HG03378 (cell line): ENCODE data around the gene ADAM29.
"Not testable (repeated sequence)": the region's sequence is repeated elsewhere in the genome, so short reads cannot be mapped to it uniquely, and the experiment has no call there.

Experiments
- ATAC-seq: cut with Tn5 transposase; IDR thresholded peaks from one replicate; pipeline ENCODE4 v1.9.1; 2021; ENCODE audit warnings: mild to moderate bottlenecking, moderate library complexity; ENCODE audit not compliant: unreplicated experiment

Gene ADAM29

GRCh38 chr4:174918058-174918457 is at the start of gene ADAM29:
Gene ADAM29 (plus strand): TSS chr4:174918358. CDS start chr4:174975526, 57,168 bp downstream.
- no peak for ATAC-seq

DNA sequence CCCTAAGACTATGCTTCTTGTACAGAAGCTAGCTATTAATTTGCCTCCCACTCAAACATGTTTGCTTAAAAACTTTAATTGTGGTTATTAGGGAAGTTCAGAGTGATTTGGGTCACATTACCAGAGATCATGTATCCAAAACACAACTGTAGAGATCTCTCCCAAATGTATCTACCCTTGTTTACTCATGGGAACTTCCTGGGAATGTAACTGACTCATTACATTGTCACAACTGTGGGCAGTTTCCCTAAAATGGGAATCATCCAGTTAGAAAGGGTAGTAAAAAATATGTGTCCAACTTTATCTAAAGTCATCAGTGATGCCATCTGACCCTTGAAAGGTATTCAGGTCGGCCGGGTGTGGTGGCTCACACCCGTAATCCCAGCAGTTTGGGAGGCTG is 48.8 kb upstream of the ADAM29 start:
- no peak for ATAC-seq

GRCh38 chr4:174870311-174870710 is 47.8 kb upstream of the ADAM29 start:
- no peak for ATAC-seq

DNA sequence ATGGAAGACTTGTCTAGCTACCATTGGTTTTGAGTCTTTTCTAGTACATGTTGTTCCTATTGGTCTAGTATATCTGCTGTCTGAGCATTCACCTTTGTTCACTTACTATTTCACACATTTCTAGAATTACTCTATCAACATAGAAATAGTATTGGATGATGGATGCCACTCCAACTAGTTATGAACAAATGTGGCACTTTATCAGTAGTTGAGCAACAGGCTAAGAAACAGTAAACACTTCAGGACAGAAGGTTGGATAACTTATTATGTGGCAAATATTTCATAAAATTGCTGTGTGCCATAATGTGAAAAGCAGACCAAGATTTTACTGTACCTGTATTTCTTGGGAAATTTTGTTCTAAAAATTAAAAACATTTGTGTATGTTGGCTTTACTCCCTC is 46.8 kb upstream of the ADAM29 start:
- no peak for ATAC-seq

GRCh38 chr4:174873146-174873545 is 45.0 kb upstream of the ADAM29 start:
- ATAC-seq, result not testable (repeated sequence)

GRCh38 chr4:174873931-174874330 is 44.2 kb upstream of the ADAM29 start:
- ATAC-seq, result no peak

- ATAC-seq, result no peak
These were observed 43.3 kb upstream of the ADAM29 start for GRCh38 chr4:174874898-174875297.

- no peak for ATAC-seq
These were observed 38.2 kb upstream of the ADAM29 start for GRCh38 chr4:174880001-174880400.

DNA sequence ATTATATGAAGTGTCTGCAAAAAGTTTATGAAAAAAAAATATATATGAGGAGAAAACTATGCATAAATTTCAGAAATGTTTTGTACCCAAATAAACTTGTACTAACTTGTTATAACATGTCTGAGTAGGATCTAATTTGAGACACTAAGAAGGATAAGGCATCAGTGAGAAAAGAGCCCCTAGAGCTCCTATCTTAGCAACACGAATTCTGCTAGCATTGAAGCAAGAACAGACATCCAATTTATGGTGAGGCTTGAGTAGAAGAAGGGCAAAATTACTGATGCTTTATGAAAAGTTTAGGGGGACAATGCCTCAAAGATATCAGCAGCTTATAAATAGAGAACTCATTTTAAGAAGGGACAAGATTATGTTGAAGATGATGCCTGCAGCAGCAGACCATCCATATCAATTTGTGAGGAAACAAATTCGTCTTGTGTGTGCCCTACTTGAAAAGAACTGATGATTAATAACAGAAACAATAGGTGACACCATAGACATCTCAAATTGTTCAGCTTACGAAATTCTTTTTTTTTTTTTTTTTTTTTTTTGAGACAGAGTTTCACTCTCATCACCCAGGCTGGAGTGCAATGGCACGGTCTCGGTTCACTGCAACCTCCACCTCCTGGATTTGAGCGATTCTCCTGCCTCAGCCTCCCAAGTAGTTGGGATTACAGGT is 35.7 kb upstream of the ADAM29 start:
- no peak for ATAC-seq

DNA sequence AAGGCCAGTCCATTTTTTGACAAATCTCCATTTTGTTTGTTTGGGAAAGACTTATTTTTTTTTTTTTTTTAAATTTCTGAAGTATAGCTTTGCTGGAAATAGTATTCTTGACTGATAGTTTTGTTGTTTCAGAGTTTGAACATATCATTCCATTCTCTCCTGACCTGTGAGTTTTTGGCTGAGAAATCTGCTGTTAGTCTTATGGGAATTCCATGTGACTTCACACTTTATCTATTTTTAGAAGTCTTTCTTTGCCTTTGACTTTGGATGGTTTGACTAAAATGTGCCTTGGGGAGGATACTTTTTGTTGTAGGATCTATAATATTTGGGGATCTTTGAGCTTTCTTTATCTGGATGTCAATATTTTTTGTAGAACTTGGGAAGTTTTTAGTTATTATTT is 10.7 kb upstream of the ADAM29 start:
- no peak for ATAC-seq

GRCh38 chr4:174910271-174910670 is 7.9 kb upstream of the ADAM29 start:
- no peak for ATAC-seq

- ATAC-seq, result no peak
These were observed 5.1 kb upstream of the ADAM29 start for GRCh38 chr4:174912919-174913543.

GRCh38 chr4:174919886-174920423 is 1.8 kb downstream of the ADAM29 start:
- ATAC-seq, result no peak

- ATAC-seq, result no peak
These were observed 8.8 kb downstream of the ADAM29 start for GRCh38 chr4:174926958-174927357.

- ATAC-seq, result no peak
These were observed 10.0 kb downstream of the ADAM29 start for GRCh38 chr4:174928174-174928573.

DNA sequence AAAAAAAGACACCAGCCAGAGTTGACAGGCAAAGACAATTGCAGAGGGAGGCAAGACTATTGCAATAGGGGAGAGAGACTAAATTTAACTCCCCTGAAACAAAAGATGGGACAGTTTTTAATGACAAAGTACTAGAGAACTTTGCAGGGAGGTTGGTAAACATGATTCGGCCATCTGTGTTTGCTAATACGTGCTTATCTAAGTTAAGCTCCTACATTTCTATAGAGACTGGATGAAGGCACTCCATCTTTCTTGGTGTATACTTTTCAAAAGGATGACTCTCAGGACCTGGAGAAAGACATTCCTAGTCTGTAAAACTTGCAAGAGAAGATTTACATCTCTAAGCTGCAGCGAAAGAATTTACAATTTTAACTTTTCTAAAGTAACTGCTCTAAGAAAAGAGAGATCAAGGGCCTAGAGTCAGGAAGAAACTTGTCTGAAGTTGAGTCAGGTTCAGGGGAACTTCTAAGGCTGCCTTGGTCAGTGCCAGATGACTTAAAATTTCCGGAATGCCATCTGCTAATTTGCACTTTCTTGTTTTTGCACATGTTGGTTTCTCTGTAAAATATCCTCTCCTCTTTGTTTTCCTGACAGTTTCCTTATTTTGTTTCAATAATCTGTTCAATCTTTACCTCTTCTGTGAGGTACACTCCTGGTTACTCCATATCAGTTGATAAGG is 10.6 kb downstream of the ADAM29 start:
- no peak for ATAC-seq

DNA sequence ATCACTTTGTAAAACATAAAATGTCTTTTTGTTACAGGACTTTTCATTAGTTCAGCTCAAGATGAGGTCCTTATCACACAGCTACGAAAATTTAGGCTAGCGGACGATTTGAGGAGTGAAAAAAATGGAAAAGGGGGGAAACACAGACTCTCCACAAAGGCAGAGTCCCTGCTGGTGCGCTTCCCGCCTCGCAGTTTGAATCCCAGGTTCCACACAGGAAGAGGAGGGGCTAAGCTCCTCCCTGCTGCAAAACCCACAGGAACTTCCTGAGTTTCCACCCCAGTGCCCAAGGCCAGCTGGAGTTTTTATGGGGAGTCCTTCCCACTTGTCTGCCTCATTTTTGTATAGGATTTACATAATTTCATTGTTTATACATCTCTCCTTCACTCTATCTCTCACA is 11.2 kb downstream of the ADAM29 start:
- no peak for ATAC-seq

DNA sequence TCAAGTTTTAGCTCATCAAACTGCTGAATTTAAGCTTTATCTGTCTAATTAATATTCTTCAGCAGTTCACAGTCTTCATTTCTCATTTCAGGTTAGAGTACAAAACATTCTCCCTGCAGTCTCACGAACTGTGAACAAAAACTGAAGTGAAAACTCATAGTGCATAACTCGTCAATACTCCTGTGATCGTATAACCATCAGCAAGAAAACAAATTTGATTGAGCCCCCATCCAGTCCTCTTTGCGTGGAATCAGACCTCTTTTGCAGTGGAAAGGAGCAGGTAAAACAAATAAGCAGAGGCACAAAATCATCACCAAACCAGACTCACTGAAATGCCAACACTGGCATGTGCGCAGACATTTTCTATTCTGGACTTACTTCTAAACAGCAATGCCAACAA is 12.7 kb downstream of the ADAM29 start:
- no peak for ATAC-seq

DNA sequence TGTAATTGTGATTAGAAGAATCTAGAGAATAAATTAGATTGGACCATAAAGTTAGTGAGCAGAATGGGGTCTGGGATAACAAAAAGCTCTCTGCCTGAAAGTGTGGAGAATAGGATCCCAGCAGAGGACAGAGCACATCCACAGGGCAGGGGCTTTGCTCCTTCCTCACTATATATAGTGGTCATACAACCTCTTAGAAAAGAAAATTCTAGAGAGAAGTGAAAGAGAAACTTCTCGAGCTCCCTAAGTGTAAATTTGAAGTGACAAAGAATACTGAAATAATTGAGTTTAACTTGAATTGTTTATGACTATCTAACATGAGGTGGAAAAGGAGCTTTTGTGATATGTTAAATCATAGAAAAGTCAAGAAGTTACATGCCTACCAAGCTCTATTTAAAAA is 14.9 kb downstream of the ADAM29 start:
- no peak for ATAC-seq

DNA sequence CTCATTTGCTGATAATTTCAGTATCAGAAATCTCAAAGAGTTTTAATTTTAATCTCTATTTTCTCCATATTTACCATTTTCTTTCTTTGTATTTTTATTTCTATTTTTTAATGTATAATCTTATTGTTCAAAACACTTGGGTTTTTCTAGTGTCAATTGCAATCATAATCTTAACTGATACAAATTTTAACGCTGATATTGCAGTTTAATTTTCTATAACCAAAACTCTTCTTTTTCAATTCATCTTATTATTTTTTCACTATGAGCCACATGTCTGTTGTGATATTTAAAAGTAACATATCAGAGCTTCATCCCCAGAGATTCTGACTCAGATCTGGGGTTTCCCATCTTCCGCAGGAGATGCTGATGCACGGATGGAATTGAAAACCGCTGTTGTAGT is 16.2 kb downstream of the ADAM29 start:
- no peak for ATAC-seq

- ATAC-seq, result no peak
These were observed 17.4 kb downstream of the ADAM29 start for GRCh38 chr4:174935607-174936006.

DNA sequence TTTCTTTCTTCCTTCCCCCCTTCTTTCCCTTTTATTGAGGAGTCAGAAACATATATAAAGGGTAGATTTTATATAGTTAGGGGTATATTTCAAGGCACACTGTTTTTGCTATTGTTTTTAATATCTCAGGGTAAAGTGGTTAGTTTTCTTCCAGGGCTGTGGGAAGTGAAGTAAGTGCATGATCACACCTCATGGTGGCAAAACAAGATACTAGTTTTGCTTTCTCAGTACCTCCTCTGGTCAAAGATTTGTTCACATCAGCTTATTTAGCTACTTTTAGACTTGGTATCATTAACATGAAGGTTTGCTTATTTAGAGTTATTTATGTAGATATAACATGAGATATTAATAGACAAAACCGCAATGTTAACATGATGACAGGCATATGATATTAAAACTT is 21.8 kb downstream of the ADAM29 start:
- no peak for ATAC-seq
